Thoracic aorta (tissue), 2 donors: ENCODE results near the gene IFRD2. TPM values are rescaled to one million over a fixed set of nuclear protein-coding genes. Genes with fewer than 3 reads are reported as not detected.
A peak's percentile ranks its signal among the peaks of the same experiment; 100 is the strongest.
"Not testable (repeated sequence)": the region's sequence is repeated elsewhere in the genome, so short reads cannot be mapped to it uniquely, and the experiment has no call there.

Experiments used
- ATAC-seq: fragments of 150-250 bp; one replicate; pipeline ENCODE4 v1.8.0; 2017; ENCODE audit warnings: low read depth; ENCODE audit not compliant: insufficient number of reproducible peaks, low FRiP score
- DNase-seq: peaks from one replicate; pipeline ENCODE4 v3.0.0-alpha.2; 2020; ENCODE audit warnings: low spot score
- H3K27ac ChIP-seq, 2 donors: fragments of 200-600 bp; sonication (generic); 1 replicate in 1 of 2; 2 replicates in 1 of 2; pipeline ENCODE4 v1.5.1; 2016; ENCODE audit warnings: mild to moderate bottlenecking in 2 of 2, moderate library complexity in 2 of 2
- H3K27me3 ChIP-seq: fragments of 200-600 bp; sonication (generic); replicated peaks from 2 replicates; pipeline ENCODE4 v1.6.0; 2016; ENCODE audit warnings: mild to moderate bottlenecking; ENCODE audit not compliant: insufficient read depth
- H3K36me3 ChIP-seq: fragments of 200-600 bp; sonication (generic); one replicate; pipeline ENCODE4 v1.5.1; 2016
- H3K4me1 ChIP-seq, 2 donors: fragments of 200-600 bp; sonication (generic); 1 replicate in 1 of 2; 2 replicates in 1 of 2; pipeline versions ENCODE4 v1.5.1 to v1.6.0; 2016; ENCODE audit warnings: low read depth in 2 of 2, mild to moderate bottlenecking in 1 of 2; ENCODE audit not compliant: control insufficient read depth in 1 of 2
- H3K4me3 ChIP-seq: fragments of 200-600 bp; sonication (generic); 2 replicates; pipeline ENCODE4 v1.5.1; 2016; ENCODE audit warnings: mild to moderate bottlenecking
- H3K9me3 ChIP-seq: fragments of 200-600 bp; sonication (generic); 2 replicates; pipeline ENCODE4 v1.5.1; 2016
- CTCF ChIP-seq: fragments of 200-600 bp; sonication (generic); IDR thresholded peaks from one replicate; pipeline ENCODE4 v1.5.1; 2019; ENCODE audit warnings: antibody characterized with exemption
- total RNA-seq, 2 donors: library from RNA; depleted of rRNA; stranded (reverse); fragments of >200 nt; gene quantifications; one replicate each; pipeline versions ENCODE4 v1.1.0 to v1.2.3, GENCODE V29; 2016

Gene IFRD2
- total RNA-seq, 2 donors from 2014 or later: 43.3 to 118 TPM

GRCh38 chr3:50272911-50273688 lies 19.1 kb downstream of the IFRD2 start:
- no peak overlapping the region for H3K27ac ChIP-seq
- peaks cover 7 to 33% of the 10 kb centered on the region in 2 donors for H3K4me1 ChIP-seq
- DNase-seq (no peak), ATAC-seq (no peak)
- H3K4me3 ChIP-seq: peak overlapping the region; percentile 61
- H3K36me3 ChIP-seq: peaks cover 6% of the 10 kb centered on the region
- H3K27me3 ChIP-seq: no peaks in the 10 kb centered on the region
- TF ChIP-seq CTCF: peak; percentile 97
- H3K9me3 ChIP-seq: no peaks in the 10 kb centered on the region

- not testable (repeated sequence) for DNase-seq, H3K4me3 ChIP-seq, H3K27ac ChIP-seq, H3K27me3 ChIP-seq, H3K36me3 ChIP-seq, H3K9me3 ChIP-seq, ATAC-seq
- peaks cover 7 to 39% of the 10 kb centered on the region in 2 donors for H3K4me1 ChIP-seq
Observed at GRCh38 chr3:50272538-50272910, 19.7 kb downstream of the IFRD2 start.

- Histone ChIP-seq H3K9me3 (no peaks in the 10 kb centered on the region), H3K27ac (no peak overlapping the region), H3K4me1 (peaks cover 11 to 49% of the 10 kb centered on the region in 2 donors), H3K36me3 (peaks cover 5% of the 10 kb centered on the region), H3K27me3 (no peaks in the 10 kb centered on the region), H3K4me3 (no peak overlapping the region)
- DNase-seq (no peak), ATAC-seq (no peak)
- TF ChIP-seq CTCF: no peak
Observed at GRCh38 chr3:50271314-50271936, 20.8 kb downstream of the IFRD2 start.

GRCh38 chr3:50270422-50271224 lies 21.6 kb downstream of the IFRD2 start:
- Histone ChIP-seq H3K4me1 (peaks cover 18 to 57% of the 10 kb centered on the region in 2 donors), H3K36me3 (no peaks in the 10 kb centered on the region), H3K9me3 (no peaks in the 10 kb centered on the region), H3K27ac (peak overlapping the region in 1 of 2 donors; percentile 98), H3K4me3 (no peak overlapping the region), H3K27me3 (no peaks in the 10 kb centered on the region)
- ATAC-seq (no peak), DNase-seq (no peak)
- no peak for TF ChIP-seq CTCF

GRCh38 chr3:50269977-50270413 lies 22.2 kb downstream of the IFRD2 start:
- H3K27ac ChIP-seq: peak overlapping the region in 1 of 2 donors; percentile 98
- no peaks in the 10 kb centered on the region for H3K9me3 ChIP-seq
- no peak overlapping the region for H3K4me3 ChIP-seq
- DNase-seq (no peak), ATAC-seq (no peak)
- TF ChIP-seq CTCF: no peak
- peaks cover 24 to 63% of the 10 kb centered on the region in 2 donors for H3K4me1 ChIP-seq
- H3K27me3 ChIP-seq: no peaks in the 10 kb centered on the region
- no peaks in the 10 kb centered on the region for H3K36me3 ChIP-seq
